ENCODE results near the gene ZSCAN18.

DNA sequence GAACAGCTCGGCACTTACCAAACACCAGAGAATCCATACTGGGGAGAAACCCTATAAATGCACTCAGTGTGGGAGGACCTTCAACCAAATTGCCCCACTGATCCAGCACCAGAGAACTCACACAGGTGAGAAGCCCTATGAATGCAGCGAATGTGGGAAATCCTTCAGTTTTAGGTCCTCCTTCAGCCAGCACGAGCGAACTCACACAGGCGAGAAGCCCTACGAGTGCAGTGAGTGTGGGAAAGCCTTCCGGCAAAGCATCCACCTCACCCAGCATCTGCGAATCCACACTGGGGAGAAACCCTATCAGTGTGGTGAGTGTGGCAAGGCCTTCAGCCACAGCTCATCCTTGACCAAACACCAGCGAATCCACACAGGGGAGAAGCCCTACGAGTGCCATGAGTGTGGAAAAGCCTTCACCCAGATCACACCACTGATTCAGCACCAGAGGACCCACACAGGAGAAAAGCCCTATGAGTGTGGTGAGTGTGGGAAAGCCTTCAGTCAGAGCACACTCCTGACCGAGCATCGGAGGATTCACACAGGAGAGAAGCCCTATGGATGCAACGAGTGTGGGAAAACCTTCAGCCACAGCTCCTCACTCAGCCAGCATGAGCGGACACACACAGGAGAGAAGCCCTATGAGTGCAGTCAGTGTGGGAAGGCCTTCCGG lies 30.7 kb downstream of the ZSCAN18 start:
- TF ChIP-seq, protein P1, sequence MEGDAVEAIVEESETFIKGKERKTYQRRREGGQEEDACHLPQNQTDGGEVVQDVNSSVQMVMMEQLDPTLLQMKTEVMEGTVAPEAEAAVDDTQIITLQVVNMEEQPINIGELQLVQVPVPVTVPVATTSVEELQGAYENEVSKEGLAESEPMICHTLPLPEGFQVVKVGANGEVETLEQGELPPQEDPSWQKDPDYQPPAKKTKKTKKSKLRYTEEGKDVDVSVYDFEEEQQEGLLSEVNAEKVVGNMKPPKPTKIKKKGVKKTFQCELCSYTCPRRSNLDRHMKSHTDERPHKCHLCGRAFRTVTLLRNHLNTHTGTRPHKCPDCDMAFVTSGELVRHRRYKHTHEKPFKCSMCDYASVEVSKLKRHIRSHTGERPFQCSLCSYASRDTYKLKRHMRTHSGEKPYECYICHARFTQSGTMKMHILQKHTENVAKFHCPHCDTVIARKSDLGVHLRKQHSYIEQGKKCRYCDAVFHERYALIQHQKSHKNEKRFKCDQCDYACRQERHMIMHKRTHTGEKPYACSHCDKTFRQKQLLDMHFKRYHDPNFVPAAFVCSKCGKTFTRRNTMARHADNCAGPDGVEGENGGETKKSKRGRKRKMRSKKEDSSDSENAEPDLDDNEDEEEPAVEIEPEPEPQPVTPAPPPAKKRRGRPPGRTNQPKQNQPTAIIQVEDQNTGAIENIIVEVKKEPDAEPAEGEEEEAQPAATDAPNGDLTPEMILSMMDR (conservative IDR thresholded peaks at IDR 0.05; ENCODE audit: low read length), result no peak
- TF ChIP-seq EZH2phosphoT487 (IDR thresholded peaks at IDR 0.05; ENCODE audit: borderline replicate concordance), result no peak
